ENCODE data around the gene EPN3. TPM values are rescaled to one million over a fixed set of nuclear protein-coding genes. Genes with fewer than 3 reads are reported as not detected.

The EPN3 gene
- total RNA-seq, 1 experiment from 2014 or later, result 22.8 TPM

- no peaks in the 10 kb centered on the region for H3K9me3 ChIP-seq (ENCODE audit: insufficient read depth, low read depth)
- intact Hi-C loops (cut with micrococcal nuclease; ENCODE audit: unreplicated experiment), result no loop called here
- no peak for DNase-seq
- ChIA-PET CTCF (no interaction called here), POLR2A (ENCODE audit: unreplicated experiment) (no interaction called here)
- no peaks in the 10 kb centered on the region for H3K36me3 ChIP-seq (ENCODE audit: low read depth)
- no peak overlapping the region for H2AFZ ChIP-seq
- no peak overlapping the region for H3K4me2 ChIP-seq
- H3K9me2 ChIP-seq (ENCODE audit: insufficient read depth), result no peaks in the 10 kb centered on the region
- no peaks in the 10 kb centered on the region for H3K79me2 ChIP-seq (ENCODE audit: low read depth)
- no peak for TF ChIP-seq CTCF (conservative IDR thresholded peaks at IDR 0.05)
- TF ChIP-seq EZH2 (IDR thresholded peaks at IDR 0.05; ENCODE audit: low read depth), result no peak
- H3K4me3 ChIP-seq, result no peak overlapping the region
- no peaks in the 10 kb centered on the region for H4K20me1 ChIP-seq (ENCODE audit: insufficient read depth)
- peaks cover 15% of the 10 kb centered on the region for H3K27me3 ChIP-seq (ENCODE audit: insufficient read depth, low read depth)
- peaks cover 7% of the 10 kb centered on the region for H3K4me1 ChIP-seq (replicated peaks; ENCODE audit: insufficient read depth)
- no TSS peak for BruUV-seq (replicated peaks)
- no peak overlapping the region for H3K27ac ChIP-seq
- H3F3A ChIP-seq (ENCODE audit: insufficient read depth, low read depth), result peaks cover 24% of the 10 kb centered on the region; the same call in 1 of the 2 replicates
These were observed 26.0 kb downstream of the EPN3 start for GRCh38 chr17:50558581-50558940.

DNA sequence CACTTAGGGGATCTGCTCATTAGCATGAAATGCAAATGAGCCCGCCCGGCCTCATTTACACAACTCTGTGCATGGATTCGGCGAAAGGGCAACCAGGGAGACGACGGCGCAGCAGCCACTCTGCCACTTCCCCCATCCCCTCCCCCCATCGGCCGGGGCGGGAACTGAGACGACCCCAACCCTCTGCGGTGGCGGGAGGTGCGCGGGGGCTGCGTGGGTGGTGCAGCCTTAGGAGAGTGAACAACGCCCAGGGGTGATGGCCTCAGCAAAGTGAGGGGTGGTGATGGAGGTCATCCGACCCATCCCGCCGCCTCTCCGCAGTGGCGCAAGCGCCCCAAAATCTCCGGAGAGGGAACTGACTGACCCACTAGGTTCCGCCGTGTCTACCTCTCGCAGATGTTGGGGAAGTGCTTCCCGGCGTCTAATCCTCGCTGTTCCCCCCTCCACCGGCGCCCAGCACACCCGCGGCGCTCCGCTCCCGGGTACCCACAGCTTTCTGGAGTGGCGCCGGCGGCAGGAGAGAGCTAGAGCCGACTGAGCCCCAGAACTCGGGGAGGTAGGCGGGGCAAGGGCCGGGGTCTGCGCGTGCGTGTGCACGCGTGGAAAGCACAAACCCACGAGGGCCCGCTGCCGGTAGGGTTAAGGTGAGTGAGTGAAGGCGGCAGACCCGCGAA is 26.5 kb downstream of the EPN3 start:
- Histone ChIP-seq H2AFZ (no peak overlapping the region), H3K4me2 (no peak overlapping the region), H3K9me3 (ENCODE audit: insufficient read depth, low read depth) (no peaks in the 10 kb centered on the region), H3K9me2 (ENCODE audit: insufficient read depth) (no peaks in the 10 kb centered on the region), H3K27ac (no peak overlapping the region), H3F3A (ENCODE audit: insufficient read depth, low read depth) (peaks cover 28% of the 10 kb centered on the region; the same call in 1 of the 2 replicates), H3K4me1 (replicated peaks; ENCODE audit: insufficient read depth) (peaks cover 7% of the 10 kb centered on the region), H4K20me1 (ENCODE audit: insufficient read depth) (no peaks in the 10 kb centered on the region), H3K36me3 (ENCODE audit: low read depth) (no peaks in the 10 kb centered on the region), H3K27me3 (ENCODE audit: insufficient read depth, low read depth) (peaks cover 20% of the 10 kb centered on the region), H3K79me2 (ENCODE audit: low read depth) (no peaks in the 10 kb centered on the region), H3K4me3 (no peak overlapping the region)
- intact Hi-C loops (cut with micrococcal nuclease; ENCODE audit: unreplicated experiment), result no loop called here
- CTCF ChIA-PET, result interaction anchor here (0.9 kb wide), 1 partner anchor 67 kb away, joined by 4 read pairs; no protein-coding TSS in a partner anchor
- POLR2A ChIA-PET (ENCODE audit: unreplicated experiment), result no interaction called here
- DNase-seq, result no peak
- TF ChIP-seq CTCF (conservative IDR thresholded peaks at IDR 0.05) (no peak), EZH2 (IDR thresholded peaks at IDR 0.05; ENCODE audit: low read depth) (no peak)
- no TSS peak for BruUV-seq (replicated peaks)

- no peak for TF ChIP-seq CTCF (conservative IDR thresholded peaks at IDR 0.05)
- TF ChIP-seq EZH2 (IDR thresholded peaks at IDR 0.05; ENCODE audit: low read depth), result no peak
- no TSS peak for BruUV-seq (replicated peaks)
- no peaks in the 10 kb centered on the region for H3K9me2 ChIP-seq (ENCODE audit: insufficient read depth)
- H3K9me3 ChIP-seq (ENCODE audit: insufficient read depth, low read depth), result no peaks in the 10 kb centered on the region
- intact Hi-C loops (cut with micrococcal nuclease; ENCODE audit: unreplicated experiment), result no loop called here
- no peaks in the 10 kb centered on the region for H3K79me2 ChIP-seq (ENCODE audit: low read depth)
- H3K36me3 ChIP-seq (ENCODE audit: low read depth), result no peaks in the 10 kb centered on the region
- DNase-seq, result peak in 1 of 2 experiments; percentile 22
- H3K4me3 ChIP-seq, result no peak overlapping the region; the same call in 1 of the 2 replicates
- no peak overlapping the region for H2AFZ ChIP-seq
- H3K27me3 ChIP-seq (ENCODE audit: insufficient read depth, low read depth), result peaks cover 21% of the 10 kb centered on the region
- H4K20me1 ChIP-seq (ENCODE audit: insufficient read depth), result no peaks in the 10 kb centered on the region
- H3K4me2 ChIP-seq, result peak overlapping the region; percentile 67
- H3K4me1 ChIP-seq (replicated peaks; ENCODE audit: insufficient read depth), result peaks cover 7% of the 10 kb centered on the region
- H3F3A ChIP-seq (ENCODE audit: insufficient read depth, low read depth), result peaks cover 28% of the 10 kb centered on the region; the same call in 1 of the 2 replicates
- ChIA-PET POLR2A (ENCODE audit: unreplicated experiment) (no interaction called here), CTCF (interaction anchor here (0.5 to 0.9 kb wide), 3 partner anchors 66 to 147 kb away, joined by 3 to 11 read pairs (median 4); no protein-coding TSS in a partner anchor)
- no peak overlapping the region for H3K27ac ChIP-seq
These were observed 27.2 kb downstream of the EPN3 start for GRCh38 chr17:50559674-50560184.
